ENCODE results near the gene P4HB. TPM values are rescaled to one million over a fixed set of nuclear protein-coding genes. Genes with fewer than 3 reads are reported as not detected.

The P4HB gene
- total RNA-seq, 1 experiment from 2014 or later: 1,949 TPM

DNA sequence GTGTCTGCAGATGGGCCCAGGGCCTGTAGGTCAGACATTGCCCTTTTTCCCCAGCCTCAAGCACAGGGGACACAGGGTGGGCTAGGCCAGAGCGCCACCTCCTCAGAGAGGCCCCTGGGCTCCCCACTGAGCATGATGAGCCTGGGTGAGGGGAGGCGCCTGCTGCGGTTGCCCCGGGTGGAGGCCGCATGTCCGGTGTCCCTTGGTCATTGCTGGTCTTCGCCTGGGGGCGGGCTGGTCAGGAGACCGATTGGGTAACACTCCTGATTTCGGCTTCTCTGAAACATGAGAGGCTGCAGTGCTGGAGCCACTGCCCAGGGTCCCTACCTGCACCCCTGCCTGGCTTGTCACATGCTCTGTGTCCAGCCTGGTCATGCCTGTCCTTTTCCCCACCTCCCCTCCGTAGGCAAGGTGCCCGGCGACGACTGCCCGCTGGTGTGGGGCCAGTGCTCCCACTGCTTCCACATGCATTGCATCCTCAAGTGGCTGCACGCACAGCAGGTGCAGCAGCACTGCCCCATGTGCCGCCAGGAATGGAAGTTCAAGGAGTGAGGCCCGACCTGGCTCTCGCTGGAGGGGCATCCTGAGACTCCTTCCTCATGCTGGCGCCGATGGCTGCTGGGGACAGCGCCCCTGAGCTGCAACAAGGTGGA lies 39.3 kb upstream of the P4HB start:
- in situ Hi-C loops (cut with HindIII; ENCODE audit: low pct_unique_long_range_greater_than_20kb, low sequenced_read_pairs): no loop called here

DNA sequence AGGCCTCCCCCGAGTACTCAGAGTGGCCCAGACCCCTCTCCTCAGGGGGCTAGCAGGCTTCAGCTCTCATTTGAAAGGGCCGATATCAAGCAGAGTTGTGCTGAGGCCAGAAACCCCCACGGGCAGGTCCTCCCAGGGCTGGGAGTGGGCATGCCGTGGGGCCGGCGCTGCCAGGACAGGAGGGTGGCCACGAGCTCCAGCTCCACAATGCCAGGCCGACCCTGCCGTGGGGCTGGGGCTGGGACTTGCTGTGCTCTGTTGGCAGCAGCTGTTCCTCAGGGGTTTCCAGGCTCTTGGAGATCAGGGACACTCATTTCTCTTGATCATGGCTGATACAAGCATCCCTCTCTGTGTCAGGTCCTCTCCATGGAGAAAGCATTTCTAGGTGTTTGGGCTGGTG lies 38.5 kb upstream of the P4HB start:
- DNase-seq (ENCODE audit: low read depth, low spot score): no peak
- in situ Hi-C loops (cut with HindIII; ENCODE audit: low pct_unique_long_range_greater_than_20kb, low sequenced_read_pairs): no loop called here

More for the DNA sequence above, 39.3 kb upstream of the P4HB start:
- no peak for DNase-seq (ENCODE audit: low read depth, low spot score)

DNA sequence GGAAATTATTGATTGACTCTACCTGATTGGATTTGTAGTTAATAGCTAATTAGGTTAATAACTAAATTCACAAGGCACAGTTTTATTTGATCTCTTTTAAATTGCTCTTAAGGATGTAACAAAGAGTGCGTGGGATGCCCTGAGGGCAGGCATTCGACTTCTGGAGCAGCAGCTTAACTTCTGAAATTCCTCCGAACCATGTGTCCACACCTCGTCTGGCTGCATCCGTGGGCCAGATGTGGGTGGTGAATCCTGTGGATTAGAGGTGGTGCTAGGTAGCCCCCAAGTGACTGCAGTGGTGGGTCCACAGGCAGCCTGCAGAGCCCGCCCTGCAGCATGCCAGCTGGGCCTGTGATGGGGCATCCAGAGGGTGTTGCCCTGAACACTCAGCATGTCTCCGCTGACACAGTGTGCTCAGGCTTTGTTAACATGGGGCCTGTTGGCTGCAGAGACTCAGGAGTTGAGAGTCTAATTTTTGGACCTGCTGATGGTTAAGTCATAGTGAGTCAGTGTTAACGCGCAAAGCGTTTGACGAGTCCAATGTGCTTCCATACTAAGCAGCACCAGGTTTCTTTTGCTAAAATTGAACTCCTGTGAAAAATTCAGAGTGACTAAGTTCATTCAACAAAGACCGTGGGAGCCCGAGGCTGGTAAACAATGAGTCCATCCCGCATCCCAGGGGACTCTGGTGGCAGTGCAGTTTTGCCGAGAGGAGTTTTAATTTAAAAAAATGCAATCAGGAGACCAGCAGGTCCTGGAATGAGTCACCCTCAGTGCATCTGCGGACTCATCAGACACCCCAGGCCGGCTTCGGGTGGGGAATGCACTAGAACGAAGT lies 37.9 kb upstream of the P4HB start:
- DNase-seq (ENCODE audit: low read depth, low spot score): no peak
- in situ Hi-C loops (cut with HindIII; ENCODE audit: low pct_unique_long_range_greater_than_20kb, low sequenced_read_pairs): no loop called here

DNA sequence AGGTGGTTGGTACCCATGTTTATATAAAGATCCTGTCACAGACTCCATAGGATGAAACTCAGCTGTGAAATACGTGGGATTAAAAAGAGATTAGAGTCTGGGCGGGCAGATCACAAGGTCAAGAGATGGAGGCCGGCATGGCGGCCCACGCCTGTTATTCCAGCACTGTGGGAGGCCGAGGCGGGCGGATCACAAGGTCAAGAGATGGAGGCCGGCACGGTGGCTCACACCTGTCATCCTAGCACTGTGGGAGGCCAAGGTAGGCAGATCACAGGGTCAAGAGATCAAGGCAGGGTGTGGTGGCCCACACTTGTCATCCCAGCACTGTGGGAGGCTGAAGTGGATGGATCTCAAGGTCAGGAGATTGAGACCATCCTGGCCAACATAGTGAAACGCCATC lies 35.1 kb upstream of the P4HB start:
- no peak for DNase-seq (ENCODE audit: low read depth, low spot score)
- in situ Hi-C loops (cut with HindIII; ENCODE audit: low pct_unique_long_range_greater_than_20kb, low sequenced_read_pairs): no loop called here

DNA sequence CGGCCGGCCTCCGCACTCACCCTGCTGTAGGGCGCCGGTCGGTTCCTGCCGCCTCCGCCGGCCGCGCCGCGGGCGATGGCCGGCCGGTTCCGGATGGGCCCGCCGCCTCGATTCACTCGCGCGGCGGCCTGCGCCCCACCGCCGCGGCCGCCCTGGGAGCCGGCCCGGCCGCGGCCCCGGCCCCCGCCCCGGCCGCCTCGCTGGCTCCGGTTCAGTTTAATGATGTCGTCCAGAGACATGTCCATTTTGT lies 30.9 kb upstream of the P4HB start:
- in situ Hi-C loops (cut with HindIII; ENCODE audit: low pct_unique_long_range_greater_than_20kb, low sequenced_read_pairs): no loop called here
- no peak for DNase-seq (ENCODE audit: low read depth, low spot score)

DNA sequence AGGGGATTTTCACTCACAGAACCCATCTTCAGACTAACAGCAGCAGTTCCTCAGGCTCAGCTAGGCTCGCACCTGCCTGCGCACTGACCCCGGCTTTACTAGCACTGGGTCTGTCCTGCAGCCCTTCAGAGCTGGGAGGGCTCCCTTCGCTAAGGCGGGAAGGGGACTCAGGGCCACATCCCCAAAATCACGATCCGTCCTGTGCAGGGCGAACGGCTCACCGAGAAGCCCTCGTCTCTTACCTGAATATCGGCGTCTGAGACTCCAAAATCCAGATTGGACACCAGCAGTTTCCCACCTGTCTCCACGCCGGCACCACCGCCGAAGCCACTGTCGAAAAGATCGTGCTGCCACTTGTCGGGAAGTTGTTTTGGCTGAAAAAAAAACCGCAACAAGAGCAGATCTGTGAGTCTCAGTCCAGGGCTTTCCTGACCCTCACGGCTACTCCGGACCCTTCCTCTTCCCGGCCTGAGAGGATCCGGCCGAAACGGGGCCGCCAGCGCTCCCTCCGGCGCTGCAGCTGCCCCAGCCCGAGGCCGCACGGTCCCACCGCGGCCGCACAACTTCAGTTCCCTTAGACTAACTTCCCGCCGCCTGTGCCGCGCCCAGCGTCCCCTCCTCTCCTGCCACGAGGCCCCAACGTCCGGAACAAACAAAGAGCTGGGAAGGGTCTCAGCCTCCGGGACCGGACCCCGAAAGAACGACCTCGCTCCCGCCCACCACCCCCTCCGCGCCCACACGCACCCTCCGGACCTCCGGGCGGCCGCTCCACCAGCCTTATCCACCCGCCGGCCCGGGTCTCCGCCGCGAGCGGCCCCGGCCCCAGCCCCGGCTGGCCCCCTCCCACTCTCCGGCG lies 30.3 kb upstream of the P4HB start:
- in situ Hi-C loops (cut with HindIII; ENCODE audit: low pct_unique_long_range_greater_than_20kb, low sequenced_read_pairs): no loop called here
- no peak for DNase-seq (ENCODE audit: low read depth, low spot score)

DNA sequence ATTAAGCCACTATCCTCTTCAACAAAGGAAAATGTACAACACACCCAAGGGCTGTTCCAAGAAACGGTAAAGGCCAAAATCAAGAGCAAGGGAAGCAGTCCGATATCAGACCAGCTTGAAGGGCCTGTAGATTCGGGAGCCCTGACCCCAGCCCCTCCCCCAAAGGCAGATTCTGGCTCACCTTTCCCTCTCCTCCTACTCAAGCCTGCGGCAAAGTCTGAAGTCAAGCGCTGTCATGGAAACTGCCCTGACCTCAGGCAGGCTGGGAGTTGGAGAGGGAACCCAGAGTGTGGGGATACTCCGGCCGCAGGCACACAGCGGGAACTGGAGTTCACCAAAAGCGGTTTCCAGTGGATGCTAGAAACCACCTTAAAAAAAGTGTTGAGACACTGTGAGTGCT lies 29.3 kb upstream of the P4HB start:
- in situ Hi-C loops (cut with HindIII; ENCODE audit: low pct_unique_long_range_greater_than_20kb, low sequenced_read_pairs): no loop called here
- no peak for DNase-seq (ENCODE audit: low read depth, low spot score)

DNA sequence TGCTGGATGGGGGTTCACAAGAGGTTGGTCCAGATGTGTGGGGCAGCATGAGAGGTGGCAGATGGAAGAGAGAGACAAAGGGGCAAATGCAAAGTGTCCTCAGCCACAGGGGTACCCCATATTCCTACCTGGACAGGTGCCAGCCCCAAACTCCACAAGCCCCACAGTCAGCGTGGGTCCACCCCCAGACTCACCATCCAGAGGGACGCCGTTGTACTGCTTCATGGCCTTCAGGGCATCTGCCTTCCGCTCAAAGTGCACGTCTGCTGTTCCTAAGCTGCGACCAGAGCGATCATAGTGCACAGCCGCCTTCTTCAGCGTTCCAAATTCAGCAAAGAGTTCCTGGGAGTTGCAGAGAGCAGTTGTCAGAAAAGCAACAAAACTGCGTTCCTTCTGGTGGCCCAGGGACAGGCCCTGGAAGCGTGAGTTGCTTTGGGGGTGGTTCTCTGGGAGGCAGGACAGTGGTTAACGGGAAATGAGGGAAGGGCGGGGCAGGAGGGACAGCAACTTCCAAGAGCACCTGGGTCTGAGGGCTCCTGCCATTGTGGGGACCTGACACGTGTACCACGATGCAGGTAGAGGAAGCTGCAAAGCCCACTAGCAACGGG lies 28.8 kb upstream of the P4HB start:
- in situ Hi-C loops (cut with HindIII; ENCODE audit: low pct_unique_long_range_greater_than_20kb, low sequenced_read_pairs): no loop called here
- no peak for DNase-seq (ENCODE audit: low read depth, low spot score)

DNA sequence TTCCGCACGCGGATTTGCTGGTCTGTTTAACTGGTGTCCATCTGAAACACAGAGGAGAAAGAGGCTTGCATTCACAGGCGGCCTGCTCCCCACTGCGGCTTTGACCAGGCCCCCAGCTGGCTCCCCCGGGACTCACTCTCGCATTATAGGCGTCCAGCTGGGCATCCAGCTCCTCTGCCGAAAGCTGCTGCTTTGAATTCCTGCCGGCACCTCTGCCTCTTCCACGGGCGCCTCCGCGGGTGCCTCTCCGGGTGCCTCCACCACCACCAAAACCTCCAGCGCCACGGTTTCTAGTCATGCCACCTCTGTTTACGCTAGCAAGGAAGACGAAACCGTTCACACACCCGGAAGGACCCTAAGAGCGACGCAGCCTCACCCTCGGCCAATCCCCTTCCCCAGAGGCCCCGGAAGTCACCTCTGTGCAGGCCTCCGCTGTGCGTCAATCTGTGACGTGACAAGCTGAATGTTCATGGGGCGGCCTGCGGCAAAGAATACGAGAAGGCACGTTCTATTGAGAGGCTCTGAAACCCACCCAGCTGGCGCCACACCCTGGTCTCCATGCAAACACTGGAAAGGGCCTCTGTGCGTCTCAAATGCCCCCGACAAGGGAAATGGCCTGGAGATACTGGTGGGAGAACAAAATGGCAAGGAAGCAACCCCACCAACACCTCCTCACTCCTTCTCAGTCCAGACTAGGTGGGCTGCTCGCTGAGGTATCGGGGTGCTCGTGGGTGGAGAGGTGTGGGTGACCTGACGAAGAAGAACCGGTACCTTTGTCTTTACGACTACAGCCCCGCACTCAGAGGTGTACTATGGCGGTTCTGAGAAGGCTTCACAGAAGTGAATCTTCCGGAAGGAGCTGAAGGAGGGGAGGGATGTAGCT lies 28.0 kb upstream of the P4HB start:
- in situ Hi-C loops (cut with HindIII; ENCODE audit: low pct_unique_long_range_greater_than_20kb, low sequenced_read_pairs): no loop called here
- DNase-seq (ENCODE audit: low read depth, low spot score): no peak

DNA sequence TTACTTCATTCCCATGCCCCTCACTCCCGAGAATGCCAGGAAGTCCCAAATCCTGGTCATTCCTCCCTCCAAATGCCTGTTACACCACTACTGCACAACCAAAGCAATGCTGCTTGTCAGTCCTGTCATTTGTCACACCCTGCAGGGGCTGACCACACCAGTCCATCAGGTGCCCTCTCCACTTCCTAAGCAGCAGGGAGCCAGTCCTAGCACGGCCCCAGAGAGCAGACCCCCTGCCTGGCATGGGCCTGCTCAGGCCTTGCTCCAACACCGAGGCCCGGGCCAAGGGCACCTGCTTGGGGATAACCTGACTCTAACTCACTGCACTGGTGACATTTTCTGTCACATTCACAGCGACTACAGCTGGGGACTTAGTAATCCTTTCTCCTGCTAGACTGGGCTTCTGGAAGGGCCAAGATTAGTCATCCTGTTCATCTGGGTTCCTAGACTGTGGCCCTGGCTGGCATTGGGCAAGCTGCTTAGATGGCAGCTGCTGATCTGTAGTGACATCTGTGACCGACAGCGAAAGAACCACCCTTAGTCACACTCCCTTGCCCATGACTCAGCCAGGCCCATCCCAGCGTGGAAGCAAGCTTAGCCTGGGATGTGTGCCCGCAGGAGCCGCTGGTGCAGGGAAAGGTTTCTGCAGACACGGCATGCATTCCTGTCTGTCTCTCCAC lies 25.7 kb upstream of the P4HB start:
- no peak for DNase-seq (ENCODE audit: low read depth, low spot score)
- in situ Hi-C loops (cut with HindIII; ENCODE audit: low pct_unique_long_range_greater_than_20kb, low sequenced_read_pairs): no loop called here

DNA sequence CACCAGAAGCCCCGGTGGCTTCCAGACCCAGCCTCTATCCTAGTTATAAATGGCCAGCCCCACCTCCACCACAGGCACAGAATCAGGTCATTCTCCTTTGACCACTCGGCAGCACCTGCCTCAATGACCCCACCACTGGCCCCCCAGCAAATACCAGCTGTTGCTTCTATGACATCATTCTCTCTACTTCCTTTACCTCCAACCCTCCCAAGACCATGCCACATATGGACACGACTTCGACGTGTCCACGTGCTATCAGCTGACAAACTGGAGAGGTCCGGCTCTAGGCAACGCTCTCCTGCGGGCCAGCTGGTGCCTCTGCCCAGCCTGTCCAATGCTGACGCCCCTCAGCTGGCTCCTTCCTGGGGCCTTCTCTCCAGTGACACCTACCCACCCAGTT lies 25.1 kb upstream of the P4HB start:
- DNase-seq (ENCODE audit: low read depth, low spot score): no peak
- in situ Hi-C loops (cut with HindIII; ENCODE audit: low pct_unique_long_range_greater_than_20kb, low sequenced_read_pairs): no loop called here

DNA sequence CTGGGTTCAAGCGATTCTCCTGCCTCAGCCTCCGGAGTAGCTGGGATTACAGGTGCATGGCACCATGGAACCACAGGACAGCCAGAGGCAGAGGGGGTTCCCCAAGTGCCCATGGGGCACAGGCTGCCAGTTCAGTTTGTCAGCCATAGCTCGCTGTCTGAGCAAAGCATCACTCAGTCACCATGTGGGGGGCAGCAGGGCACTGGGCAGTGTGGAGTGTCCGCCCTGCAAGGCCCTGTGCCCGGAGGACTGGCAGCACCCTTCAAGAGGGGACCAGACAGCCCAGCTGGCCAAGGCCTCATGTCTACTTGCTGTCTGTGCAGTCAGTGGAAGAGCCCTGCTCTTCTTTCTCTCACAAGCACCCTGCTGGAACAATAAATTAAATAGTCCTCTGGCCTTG lies 24.6 kb upstream of the P4HB start:
- no peak for DNase-seq (ENCODE audit: low read depth, low spot score)
- in situ Hi-C loops (cut with HindIII; ENCODE audit: low pct_unique_long_range_greater_than_20kb, low sequenced_read_pairs): no loop called here

DNA sequence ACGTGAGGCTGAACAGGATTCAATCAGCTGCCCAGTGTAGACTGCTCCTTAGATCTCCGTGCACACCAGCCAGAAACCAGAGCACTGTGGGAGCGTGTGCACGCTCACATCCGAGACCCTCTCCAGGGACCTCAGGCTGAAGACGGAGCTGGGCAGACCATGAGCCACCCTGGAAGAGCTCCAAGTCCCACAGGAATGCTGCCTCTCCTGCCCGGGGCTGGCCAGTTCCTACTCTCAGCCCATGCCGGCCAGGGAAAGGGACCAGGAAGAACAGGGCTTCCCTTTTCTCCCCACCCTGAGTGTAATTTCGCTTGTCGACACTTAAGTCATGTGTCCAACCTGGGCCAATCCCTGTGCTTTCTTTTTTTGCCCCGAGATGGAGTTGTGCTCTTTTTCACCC lies 24.2 kb upstream of the P4HB start:
- DNase-seq (ENCODE audit: low read depth, low spot score): peak; percentile 37
- in situ Hi-C loops (cut with HindIII; ENCODE audit: low pct_unique_long_range_greater_than_20kb, low sequenced_read_pairs): no loop called here

DNA sequence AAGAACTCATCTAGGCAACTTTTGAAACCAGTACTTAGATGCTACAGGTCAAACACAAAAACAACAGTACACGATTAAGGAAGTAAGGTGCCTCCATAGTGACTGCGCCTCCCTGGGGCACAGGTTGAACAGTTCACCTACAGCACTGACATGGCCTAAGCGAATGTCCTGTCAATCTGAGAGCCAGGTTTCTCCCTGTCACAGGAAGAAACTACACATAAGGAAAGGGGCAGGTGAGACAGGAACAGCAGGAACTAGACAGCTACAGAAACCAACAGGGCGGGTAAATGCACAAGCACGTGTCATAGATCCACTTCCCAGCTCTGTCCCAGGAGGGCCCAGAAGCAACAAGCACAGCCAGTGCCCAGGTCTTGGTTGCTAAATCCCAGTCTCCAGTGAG lies 18.8 kb upstream of the P4HB start:
- in situ Hi-C loops (cut with HindIII; ENCODE audit: low pct_unique_long_range_greater_than_20kb, low sequenced_read_pairs): no loop called here
- no peak for DNase-seq (ENCODE audit: low read depth, low spot score)

DNA sequence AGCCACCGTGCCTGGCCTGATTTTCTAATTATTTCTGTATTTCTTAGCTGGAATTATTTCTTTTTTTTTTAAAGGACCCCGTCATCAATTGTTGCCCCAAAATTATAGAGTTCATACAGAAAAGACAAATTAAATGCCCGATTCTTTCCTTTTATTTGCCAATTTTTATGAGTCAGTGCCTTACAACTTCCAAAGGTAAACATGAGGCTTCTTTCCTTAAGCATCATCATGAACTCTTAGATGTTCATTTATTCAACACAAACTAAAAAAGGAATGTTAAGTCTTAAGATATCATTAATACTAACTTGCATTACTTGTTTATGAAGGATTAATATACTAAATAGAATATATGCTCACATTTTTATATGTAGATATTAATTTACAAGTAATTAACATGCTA lies 18.0 kb upstream of the P4HB start:
- in situ Hi-C loops (cut with HindIII; ENCODE audit: low pct_unique_long_range_greater_than_20kb, low sequenced_read_pairs): no loop called here
- DNase-seq (ENCODE audit: low read depth, low spot score): no peak

DNA sequence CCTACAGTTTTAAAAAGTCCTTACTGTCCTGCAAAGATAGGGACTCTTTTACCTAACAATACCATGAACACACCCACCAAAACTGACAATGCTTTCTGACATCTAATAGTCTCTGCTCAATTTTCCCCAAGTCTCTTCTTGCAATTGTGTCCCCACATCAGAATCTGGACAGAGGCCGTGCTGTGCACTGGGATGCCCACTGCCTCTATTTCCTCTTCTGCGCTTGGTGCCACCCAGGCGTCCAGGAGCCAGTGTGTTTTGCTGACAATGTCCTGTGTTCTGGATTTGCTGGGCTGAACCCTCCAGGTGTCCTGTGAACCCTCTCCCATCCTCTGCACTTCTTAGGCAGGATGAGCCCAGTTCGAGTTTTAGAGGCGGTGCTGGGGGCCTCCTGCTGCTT lies 17.2 kb upstream of the P4HB start:
- no peak for DNase-seq (ENCODE audit: low read depth, low spot score)
- in situ Hi-C loops (cut with HindIII; ENCODE audit: low pct_unique_long_range_greater_than_20kb, low sequenced_read_pairs): no loop called here
